Measurements from ENCODE around the gene KRT27. TPM values are rescaled to one million over a fixed set of nuclear protein-coding genes. Genes with fewer than 3 reads are reported as not detected.
"Not testable (repeated sequence)": the region's sequence is repeated elsewhere in the genome, so short reads cannot be mapped to it uniquely, and the experiment has no call there.

The KRT27 gene
- total RNA-seq, 1 donor from 2014 or later, result 2.0 TPM

DNA sequence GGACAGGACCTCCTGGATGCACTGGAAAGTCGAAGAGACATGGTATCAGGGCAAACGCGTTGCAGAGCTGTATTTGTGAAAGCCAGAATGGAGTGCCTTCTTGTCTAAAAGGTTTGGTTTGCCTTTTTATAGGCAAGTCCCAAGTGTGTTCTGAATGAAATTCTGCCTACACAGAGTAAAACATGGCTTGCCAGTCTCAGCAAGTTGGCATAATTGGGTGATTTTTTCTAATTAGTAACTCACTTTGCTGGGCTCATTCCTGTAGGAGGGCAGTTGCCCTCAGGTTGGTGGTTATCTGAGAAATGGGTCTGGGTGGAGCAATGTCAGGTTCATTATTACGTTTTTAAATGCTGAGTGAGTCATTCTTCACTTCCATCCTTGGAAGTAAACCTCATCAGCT is 27.1 kb downstream of the KRT27 start, which contains the start of gene KRT25:
KRT25 (minus strand) TSS at position 101 of the 400 bp plus-strand sequence; CDS start at position 41, 60 bp downstream.
- no peak for DNase-seq (ENCODE audit: low spot score)

DNA sequence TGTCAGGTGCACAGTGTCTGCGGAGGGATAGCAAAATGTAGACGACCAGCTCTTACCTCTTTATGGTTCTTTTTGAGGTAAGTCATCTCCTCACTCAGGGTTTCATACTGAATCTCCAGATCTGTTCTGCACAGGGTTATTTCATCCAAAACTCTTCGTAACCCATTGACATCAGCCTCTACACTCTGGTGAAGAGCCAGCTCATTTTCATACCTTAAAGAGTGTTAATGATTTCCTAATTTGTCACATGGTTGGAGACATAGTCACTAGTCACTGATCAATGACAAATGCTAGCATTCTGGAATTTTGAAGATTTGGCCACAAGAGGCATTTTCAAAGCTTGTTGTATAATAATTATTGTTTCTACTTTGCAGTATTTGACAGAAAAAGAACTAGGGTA is 28.5 kb downstream of the KRT27 start:
- no peak for DNase-seq (ENCODE audit: low spot score)

DNA sequence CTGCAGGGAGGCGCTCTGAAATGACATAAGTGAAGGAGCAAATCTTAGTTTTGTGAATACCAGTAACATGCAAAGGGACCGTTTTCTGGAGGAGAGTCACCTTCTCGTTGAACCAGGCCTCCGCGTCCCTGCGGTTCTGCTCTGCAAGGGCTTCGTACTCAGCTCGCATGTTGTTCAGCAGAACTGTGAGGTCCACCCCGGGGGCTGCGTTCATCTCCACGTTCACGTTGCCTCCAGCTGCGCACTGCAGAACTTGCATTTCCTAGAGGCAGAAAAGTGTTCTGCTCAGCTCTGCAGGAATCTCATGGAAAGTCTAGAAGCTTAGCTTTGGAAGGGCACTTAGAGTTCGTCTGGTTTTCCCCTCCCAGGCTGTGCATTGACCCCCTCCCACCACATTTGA is 31.3 kb downstream of the KRT27 start:
- no peak for DNase-seq (ENCODE audit: low spot score)

DNA sequence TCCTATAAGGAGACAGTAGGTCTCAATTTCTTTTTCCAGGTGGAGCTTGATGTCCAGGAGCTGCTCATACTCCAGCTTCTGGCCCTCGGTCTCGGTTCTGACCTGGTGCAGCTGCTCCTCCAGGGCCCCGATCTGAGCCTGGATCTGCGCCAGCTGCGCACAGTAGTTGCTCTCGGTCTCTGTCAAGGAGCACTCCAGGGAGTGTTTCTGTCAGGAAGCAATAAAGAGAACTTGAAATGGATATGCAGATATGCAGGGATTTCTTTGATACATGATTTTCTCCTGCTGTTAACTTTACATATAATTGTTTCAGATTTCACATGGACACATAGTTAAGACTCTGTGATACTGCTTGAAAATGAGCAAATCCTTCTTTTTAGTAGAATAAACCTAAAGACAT is 32.0 kb downstream of the KRT27 start:
- DNase-seq (ENCODE audit: low spot score), result no peak

DNA sequence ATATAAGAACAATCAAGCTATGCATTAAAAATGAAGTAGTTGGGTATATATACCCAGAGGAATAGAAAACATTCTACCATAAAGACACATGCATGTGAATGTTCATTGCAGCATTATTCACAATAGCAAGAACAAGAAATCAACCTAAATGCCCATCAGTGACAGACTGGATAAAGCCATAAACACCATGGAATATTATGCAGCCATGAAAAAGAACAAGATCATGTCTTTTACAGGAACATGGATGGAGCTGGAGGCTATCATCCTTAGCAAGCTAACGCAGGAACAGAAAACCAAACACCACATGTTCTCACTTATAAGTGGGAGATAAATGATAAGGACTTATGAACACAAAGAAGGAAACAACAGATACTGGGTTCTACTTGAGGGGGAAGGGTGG is 33.7 kb downstream of the KRT27 start:
- not testable (repeated sequence) for DNase-seq (ENCODE audit: low spot score)

DNA sequence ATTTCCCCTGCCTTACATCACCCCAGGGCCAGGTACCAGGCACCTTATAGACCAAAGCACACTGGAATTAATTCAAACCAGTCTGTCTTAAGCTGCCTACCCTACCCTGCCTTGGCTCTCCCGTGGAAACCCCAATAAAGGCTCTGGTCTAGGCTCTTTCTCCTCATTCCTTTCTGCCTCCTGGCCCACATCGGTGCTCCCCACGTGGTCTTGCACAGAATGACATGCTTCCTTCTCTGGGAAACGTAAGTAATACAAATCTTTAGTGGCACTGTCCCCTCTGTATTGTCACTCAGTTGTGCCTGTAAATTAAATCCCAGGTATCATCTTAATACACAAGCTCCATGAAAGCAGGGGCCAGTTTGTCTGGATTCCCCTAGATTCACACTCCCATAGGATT is 43.8 kb downstream of the KRT27 start:
- no peak for DNase-seq (ENCODE audit: low spot score)

DNA sequence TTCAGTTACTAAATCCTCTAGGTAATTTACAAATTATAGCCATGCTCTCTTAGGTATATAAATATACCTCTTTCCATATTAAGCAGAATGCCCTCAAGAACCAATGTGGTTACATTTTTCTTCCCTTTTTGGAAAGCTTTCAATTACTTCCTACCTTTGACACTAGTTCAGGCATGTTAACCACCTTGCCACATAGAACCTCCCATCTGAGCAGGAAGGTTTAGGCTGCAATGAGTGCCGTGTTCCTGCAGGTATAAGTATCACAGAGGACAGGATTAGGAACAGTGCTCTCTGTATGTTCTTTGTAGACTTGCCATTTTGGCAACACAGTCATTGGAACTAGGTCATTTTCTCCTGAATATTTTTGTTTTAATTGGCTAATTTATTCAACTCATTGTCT is 47.3 kb downstream of the KRT27 start:
- DNase-seq (ENCODE audit: low spot score), result no peak

DNA sequence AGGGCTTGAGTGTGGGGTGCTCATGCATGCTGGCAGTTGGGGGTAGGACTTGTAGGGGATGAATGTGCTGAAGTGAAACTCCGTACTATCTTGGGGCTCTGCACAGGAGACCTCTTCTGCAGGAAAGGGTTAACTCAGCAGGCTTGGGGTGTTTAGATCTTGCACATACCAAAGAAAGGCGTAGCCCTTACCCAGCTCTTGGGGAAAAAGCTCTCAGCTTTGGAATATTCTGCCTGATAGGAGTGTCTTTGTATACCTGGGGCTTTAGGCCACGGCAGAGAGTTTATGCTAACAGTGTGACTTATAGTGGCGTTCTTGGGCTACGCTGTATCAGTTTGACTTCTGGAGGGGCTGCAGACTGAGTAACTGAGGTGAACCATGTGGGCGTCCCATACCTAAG is 48.3 kb downstream of the KRT27 start:
- no peak for DNase-seq (ENCODE audit: low spot score)

DNA sequence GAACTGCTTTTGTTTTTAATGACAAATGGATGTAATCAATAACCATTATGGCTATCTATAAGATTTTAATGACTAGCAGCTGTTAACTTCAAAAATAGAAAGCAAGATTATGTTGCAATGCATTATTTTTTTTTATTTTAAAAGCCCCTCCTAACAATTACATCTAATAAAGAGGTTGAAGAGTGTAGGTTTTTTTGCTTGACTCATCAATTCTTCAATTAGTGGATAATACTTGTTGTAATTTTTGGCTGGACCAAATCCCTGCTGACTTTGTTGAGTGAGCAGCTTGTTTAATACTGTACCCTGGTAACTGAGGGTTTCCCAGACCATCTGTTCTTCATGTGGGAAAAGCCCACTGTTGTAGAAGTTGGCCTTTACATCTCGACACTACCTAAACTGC is 51.4 kb downstream of the KRT27 start:
- no peak for DNase-seq (ENCODE audit: low spot score)

DNA sequence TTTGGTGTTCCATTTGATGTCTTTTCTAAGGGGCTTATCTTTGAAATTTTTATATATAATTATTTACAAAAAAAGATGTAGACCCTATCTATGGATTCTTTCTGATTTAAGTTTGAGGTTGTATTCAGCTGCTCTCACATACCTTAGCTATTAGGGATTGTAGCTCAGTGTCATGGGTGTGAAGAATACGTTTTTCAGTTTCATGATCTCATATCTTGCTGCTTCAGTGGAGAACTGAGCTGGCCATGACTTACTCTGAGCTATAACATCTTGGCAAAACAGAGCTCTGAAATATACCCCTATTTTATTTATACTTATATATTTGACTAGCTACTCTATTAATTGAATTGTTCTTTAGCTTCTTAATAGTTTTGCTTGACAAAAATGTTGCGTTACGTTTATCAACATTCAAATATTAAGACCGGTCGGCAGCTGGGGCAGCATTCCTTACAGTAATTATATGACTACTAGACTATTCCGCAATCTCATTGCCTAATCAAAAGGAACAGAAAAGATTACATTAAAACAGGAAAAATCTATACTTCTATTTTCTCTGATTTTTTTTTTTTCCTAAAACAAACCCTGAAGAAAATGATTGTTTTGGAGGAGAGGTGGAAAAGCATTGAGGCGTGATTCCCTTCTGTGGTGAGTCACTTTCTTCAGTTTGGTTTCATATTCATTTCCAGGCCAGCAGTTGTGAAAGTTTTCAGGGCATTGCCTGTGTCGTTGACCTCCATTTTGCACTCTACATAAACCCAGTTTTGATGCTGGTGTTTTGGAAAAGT is 54.7 kb downstream of the KRT27 start:
- DNase-seq (ENCODE audit: low spot score), result no peak

DNA sequence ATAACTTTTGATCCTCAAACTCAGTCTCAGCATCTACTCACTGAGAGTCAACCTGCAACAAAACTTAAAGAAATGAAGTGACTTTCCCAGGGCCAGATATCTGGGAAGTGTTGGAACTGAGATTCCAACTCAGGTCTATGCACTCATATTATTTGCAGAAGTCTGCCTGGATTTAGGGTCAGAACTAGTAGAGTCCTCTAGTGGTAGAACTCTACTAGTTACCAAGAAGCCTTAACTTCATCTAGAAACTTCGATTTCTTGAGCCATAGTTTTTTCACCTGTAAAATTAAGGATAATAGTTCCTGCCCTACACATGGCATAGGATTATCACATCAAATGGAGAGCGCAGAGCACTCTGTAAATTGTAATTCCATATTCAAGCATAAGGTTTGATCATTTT is 55.4 kb downstream of the KRT27 start:
- DNase-seq (ENCODE audit: low spot score), result no peak

Other genes with a start within 250 kb of the KRT27 start
- 0.57 TPM for gene CCR7, start 217.1 kb downstream of the KRT27 start, total RNA-seq
- gene SMARCE1, start 134.7 kb downstream of the KRT27 start, total RNA-seq, result 117 TPM
- 3.6 TPM for gene KRT222, start 117.4 kb downstream of the KRT27 start, total RNA-seq
- gene KRT24, start 78.8 kb downstream of the KRT27 start, total RNA-seq, result 0.52 TPM
- gene KRT25, start 27.2 kb downstream of the KRT27 start, total RNA-seq, result not detected
- gene KRT26, start 10.3 kb downstream of the KRT27 start, total RNA-seq, result not detected
- not detected for gene KRT28, start 17.4 kb upstream of the KRT27 start, total RNA-seq
- gene KRT10, start 40.1 kb upstream of the KRT27 start, total RNA-seq, result 70.1 TPM
- not detected for gene KRT12, start 84.7 kb upstream of the KRT27 start, total RNA-seq
- gene KRT20, start 102.7 kb upstream of the KRT27 start, total RNA-seq, result 4.7 TPM
- 3.9 TPM for gene KRT23, start 155.1 kb upstream of the KRT27 start, total RNA-seq
- gene KRT39, start 184.4 kb upstream of the KRT27 start, total RNA-seq, result not detected
- gene KRT40, start 201.8 kb upstream of the KRT27 start, total RNA-seq, result not detected
- gene KRTAP3-3, start 211.6 kb upstream of the KRT27 start, total RNA-seq, result not detected
- not detected for gene KRTAP3-2, start 217.4 kb upstream of the KRT27 start, total RNA-seq
- not detected for gene KRTAP3-1, start 226.6 kb upstream of the KRT27 start, total RNA-seq
- gene KRTAP1-5, start 244.7 kb upstream of the KRT27 start, total RNA-seq, result not detected
- not detected for gene KRTAP1-4, start 247.6 kb upstream of the KRT27 start, total RNA-seq